Suprapubic skin (tissue), 3 donors: ENCODE data around the gene BMPR1B.

ENCODE experiments used
- CTCF ChIP-seq, 2 donors: fragments of 200-600 bp in 1 of 2; fragments of 450-650 bp in 1 of 2; sonication (generic) in 1 of 2; IDR thresholded peaks; one replicate each; pipeline ENCODE4 v1.5.1; 2016 to 2019; ENCODE audit warnings: antibody characterized with exemption in 2 of 2, mild to moderate bottlenecking in 1 of 2, moderate library complexity in 1 of 2
- POLR2A ChIP-seq, 2 donors: fragments of 450-650 bp; IDR thresholded peaks; one replicate each; pipeline ENCODE4 v1.6.1; 2017; ENCODE audit warnings: antibody characterized with exemption in 2 of 2, mild to moderate bottlenecking in 2 of 2, moderate library complexity in 2 of 2

- TF ChIP-seq POLR2A (IDR thresholded peaks at IDR 0.05) (no peak), CTCF (IDR thresholded peaks at IDR 0.05) (no peak)
Measured at GRCh38 chr4:94834501-94834900, 76.7 kb downstream of the BMPR1B start.
